Sciatic nerve (tissue), 2 donors: Measurements from ENCODE around the gene DMBX1. TPM values are rescaled to one million over a fixed set of nuclear protein-coding genes. Genes with fewer than 3 reads are reported as not detected.

Experiments used
- ATAC-seq: fragments of 200-7000 bp; cut with Tn5 transposase; one replicate; pipeline ENCODE4 v1.9.1; 2020; ENCODE audit warnings: mild to moderate bottlenecking, moderate library complexity
- DNase-seq: peaks from one replicate; pipeline ENCODE4 v3.0.0-alpha.2; 2020; ENCODE audit warnings: low spot score
- intact Hi-C: fragments of 100-400 bp; cut with DNase I; formaldehyde crosslinking; loops from one replicate; pipeline ENCODE4 v1.14.2; 2022
- total RNA-seq: library from RNA; stranded (reverse); fragmentation: NEBNext Ultra II Directional; extraction: Animal tissue kit (Norgen Biotek cat#: 25700); gene quantifications from one replicate; pipeline ENCODE4 v1.2.1, GENCODE V29; 2021
- donor health status: DM: no; HTN: no; CAD: no.
- donor health status: DM: no; HTN: no; CAD: no.

The DMBX1 gene
- total RNA-seq, 1 donor from 2014 or later: 0.13 TPM

DNA sequence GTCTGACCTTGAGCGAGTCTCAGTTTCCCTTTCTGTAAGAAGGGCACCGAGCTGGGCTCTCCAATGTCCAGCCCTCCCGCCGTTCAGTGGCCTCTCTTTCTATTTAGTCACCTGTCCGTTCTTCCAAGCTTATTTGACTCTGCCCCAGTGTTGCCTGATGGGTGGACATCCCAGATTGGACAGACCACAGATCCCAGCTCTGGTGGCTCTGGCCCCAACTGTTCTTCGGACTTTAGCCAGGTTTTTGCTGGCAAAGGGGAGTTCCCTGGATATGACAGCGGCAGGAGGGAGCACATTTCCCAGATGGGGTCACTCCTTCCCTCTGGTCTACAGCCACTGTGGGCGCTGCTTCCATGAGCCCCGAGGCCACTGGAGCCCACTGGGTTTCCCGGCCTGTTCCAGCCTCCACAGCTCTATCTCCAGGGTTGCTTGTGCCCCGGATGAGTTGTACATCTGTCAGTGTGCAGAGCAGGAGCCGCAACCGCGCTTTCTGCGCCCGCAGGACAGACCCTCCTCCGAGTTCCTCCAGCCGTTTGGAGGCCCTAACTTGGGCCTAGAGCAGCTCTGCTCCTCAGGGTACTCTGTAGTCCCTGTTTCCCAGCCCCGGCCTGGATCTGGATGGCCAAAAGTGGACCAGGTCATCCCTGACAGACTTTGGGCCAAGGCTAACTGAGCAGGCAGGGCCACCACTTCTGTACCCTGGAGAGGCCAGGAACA lies 3.8 kb downstream of the DMBX1 start:
- intact Hi-C loops: no loop called here
- no peak for ATAC-seq
- no peak for DNase-seq

GRCh38 chr1:46494910-46495309 lies 5.3 kb downstream of the DMBX1 start:
- ATAC-seq (no peak), DNase-seq (no peak)
- intact Hi-C loops: no loop called here

- no peak for ATAC-seq
- DNase-seq: no peak
- intact Hi-C loops: no loop called here
Observed at GRCh38 chr1:46495778-46496177, 6.1 kb downstream of the DMBX1 start.

- DNase-seq (no peak), ATAC-seq (no peak)
- intact Hi-C loops: no loop called here
Observed at GRCh38 chr1:46496505-46496904, 6.9 kb downstream of the DMBX1 start.

- DNase-seq (no peak), ATAC-seq (no peak)
- intact Hi-C loops: no loop called here
Observed at GRCh38 chr1:46497020-46497419, 7.4 kb downstream of the DMBX1 start.

DNA sequence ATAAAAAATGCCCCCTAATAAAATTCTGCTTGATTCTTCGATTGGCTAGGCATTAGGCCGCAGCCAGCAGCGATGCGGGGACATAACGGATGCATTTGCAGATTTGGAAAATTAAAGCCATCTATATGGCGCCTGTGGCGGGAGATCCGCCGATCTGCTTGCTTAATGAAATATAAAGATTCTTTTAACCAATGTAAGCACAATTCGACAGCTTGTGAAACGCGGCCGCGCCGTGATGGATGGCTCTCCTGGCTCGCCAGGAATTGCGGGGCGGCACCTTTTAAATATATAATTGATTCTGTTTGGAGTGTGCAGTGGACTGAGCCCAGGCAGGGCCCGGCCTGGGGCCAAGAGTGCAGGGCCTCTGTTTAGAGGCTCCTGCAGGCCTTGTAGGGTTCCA lies 8.0 kb downstream of the DMBX1 start:
- ATAC-seq: no peak
- intact Hi-C loops: no loop called here
- no peak for DNase-seq

- DNase-seq (no peak), ATAC-seq (no peak)
- intact Hi-C loops: no loop called here
Observed at GRCh38 chr1:46501528-46501927, 11.9 kb downstream of the DMBX1 start.

DNA sequence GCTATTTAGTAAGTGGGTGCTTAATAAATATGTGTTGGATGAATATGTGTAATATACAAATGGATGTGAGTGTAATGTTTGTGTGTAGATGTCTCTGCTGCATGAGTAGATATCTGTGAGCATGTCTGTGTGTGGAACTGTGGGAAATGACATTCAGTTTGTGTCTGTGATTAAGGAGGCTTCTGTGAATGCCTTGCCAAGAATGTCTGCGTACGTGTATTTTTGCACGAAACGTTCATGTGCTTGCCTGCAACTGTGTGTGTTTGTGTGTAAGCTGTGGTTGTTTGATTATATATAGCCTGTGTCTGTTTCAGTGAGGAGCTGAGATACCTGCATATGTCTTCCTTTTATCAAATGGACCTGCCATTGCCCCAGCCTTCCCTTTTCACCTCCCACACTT lies 13.8 kb downstream of the DMBX1 start:
- no peak for DNase-seq
- intact Hi-C loops: no loop called here
- no peak for ATAC-seq

- ATAC-seq (no peak), DNase-seq (no peak)
- intact Hi-C loops: no loop called here
Observed at GRCh38 chr1:46506470-46507219, 17.0 kb downstream of the DMBX1 start.

DNA sequence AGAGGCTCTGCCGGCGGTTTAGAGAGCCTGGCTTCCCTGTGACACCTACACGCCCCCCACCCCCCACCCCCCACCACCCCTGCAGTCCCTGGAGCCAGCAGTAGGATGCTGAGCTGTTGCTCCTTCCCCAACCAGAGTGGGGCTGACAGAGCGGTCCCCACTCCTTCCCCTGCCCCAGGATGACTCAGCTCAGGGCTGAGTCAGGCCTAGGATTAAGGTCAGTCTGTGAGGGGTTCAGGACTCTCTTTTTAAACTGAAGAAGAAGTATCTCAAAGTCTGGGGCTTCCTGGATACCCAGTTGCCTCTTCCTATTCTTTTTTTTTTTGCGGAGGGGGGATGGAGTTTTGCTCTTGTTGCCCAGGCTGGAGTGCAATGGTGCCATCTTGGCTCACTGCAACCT lies 19.1 kb downstream of the DMBX1 start:
- intact Hi-C loops: no loop called here
- ATAC-seq (no peak), DNase-seq (no peak)

- ATAC-seq (no peak), DNase-seq (no peak)
- intact Hi-C loops: no loop called here
Observed at GRCh38 chr1:46510341-46510997, 20.8 kb downstream of the DMBX1 start.

DNA sequence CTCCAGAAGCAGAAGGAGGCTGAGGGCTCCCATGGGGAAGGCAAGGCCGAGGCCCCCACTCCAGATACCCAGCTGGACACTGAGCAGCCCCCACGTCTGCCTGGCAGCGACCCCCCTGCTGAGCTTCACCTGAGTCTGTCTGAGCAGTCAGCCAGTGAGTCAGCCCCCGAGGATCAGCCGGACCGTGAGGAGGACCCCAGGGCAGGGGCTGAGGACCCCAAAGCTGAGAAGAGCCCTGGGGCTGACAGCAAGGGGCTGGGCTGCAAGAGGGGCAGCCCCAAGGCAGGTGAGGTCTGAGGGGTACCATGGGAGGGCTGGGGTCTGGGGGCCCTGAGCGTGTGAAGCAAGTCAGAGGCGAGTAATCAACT lies 21.3 kb downstream of the DMBX1 start:
- ATAC-seq: no peak
- intact Hi-C loops: no loop called here
- no peak for DNase-seq

GRCh38 chr1:46512135-46512791 lies 22.6 kb downstream of the DMBX1 start:
- intact Hi-C loops: no loop called here
- DNase-seq: no peak
- no peak for ATAC-seq

DNA sequence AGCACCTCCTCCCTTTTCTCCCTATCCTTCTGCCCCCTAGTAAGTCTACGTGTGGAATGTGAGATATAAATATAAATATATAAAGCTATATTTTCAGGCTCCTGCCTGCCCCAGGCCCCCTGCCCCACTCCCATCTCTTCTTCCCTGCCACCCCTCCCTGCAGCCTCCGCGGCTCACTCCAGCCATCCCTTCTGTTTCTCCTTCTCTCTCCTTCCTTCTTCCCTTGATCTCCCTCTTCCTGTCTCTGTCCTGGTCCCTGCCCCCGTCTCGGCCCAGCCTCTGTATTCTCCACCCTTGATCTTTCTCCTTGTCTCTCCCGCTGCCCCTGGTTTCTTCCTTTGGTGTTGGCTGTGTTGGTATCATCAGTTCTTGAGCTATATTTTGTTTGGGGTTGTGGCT lies 23.2 kb downstream of the DMBX1 start:
- intact Hi-C loops: no loop called here
- no peak for DNase-seq
- no peak for ATAC-seq

GRCh38 chr1:46513536-46513935 lies 23.9 kb downstream of the DMBX1 start:
- DNase-seq: no peak
- no peak for ATAC-seq
- intact Hi-C loops: no loop called here

DNA sequence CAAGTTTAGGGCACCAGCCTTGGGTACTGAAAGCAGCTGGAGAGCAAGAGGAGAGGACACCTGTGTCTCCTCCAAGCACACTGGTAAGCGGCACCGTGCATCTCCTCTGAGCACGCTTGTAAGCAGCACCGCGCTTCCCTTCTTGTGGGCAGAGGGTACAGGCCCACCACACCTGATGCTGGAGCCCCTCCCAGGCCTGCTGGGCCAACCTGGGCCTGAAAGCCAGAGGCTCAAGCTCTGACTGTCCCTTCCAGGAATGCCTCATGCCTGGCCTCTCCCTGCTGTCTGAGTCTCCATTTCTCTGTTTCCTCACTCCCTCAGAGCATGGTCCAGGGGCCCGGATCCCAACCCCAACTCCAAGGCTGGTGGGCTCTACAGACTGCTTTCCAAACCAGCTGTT lies 25.9 kb downstream of the DMBX1 start:
- ATAC-seq (no peak), DNase-seq (no peak)
- intact Hi-C loops: no loop called here

- ATAC-seq: no peak
- intact Hi-C loops: no loop called here
- no peak for DNase-seq
Observed at GRCh38 chr1:46516200-46516950, 26.7 kb downstream of the DMBX1 start.

- intact Hi-C loops: no loop called here
- DNase-seq (no peak), ATAC-seq (no peak)
Observed at GRCh38 chr1:46517010-46517600, 27.5 kb downstream of the DMBX1 start.
